Measurements from ENCODE around the gene NFIA. TPM values are rescaled to one million over a fixed set of nuclear protein-coding genes. Genes with fewer than 3 reads are reported as not detected.

NFIA gene
- total and polyA plus RNA-seq, 7 donors: 4.0 to 42.7 (median 30.6) TPM

DNA sequence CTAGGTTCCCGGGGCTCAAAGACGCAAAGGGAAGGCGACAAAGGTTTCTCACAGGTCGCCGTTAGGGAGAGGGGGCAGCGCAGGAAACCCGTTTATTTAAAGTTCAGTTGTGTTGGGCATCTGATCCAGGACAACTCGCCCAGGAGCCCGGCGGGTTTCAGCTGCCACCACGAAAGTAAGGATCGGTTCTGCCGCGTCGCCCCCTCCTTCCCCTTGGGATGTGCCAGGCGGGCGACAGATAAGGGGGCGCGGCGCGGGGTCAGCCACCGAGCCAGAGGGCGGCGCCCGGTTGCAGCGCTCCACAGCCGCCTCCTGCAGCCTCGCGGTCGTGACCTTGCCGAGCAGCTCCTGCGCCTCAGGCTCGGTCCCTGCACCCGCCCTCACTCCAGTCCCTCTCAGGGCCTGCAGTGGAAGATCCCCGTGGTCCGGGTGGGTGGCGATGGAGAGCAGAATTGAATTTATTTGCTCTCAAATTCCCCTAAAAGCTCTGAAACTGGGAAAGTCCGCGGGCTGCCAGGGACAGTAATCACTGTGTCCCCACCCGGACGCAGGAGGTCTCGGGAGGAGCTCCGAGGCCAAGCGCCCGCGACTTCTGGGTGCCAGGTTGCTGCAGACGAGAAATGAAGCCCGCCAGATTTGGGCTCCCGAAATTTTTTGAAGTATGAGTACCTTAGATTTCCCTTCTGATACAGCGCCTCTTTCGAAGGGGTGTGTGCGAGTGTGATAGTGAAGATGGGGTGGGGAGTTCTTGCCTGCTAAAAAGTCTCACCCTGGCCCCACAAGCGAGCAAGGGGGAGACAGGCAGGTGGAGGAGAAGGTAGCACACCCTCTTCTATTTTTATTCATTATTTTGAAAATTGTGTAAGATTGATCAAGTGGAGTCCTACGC, 28.4 kb upstream of the NFIA start:
- peak overlapping the region; percentile 97 for H3K27ac ChIP-seq
- ATAC-seq (peak; percentile 5 to 36 (median 19)), DNase-seq (peak; percentile 63 to 80)
- H3K27me3 ChIP-seq (ENCODE audit: insufficient read depth in 3 of 3, low read length in 2 of 3): no peaks in the 10 kb centered on the region
- H3K4me1 ChIP-seq: peaks cover 34% of the 10 kb centered on the region
- peak; percentile 5 for TF ChIP-seq CTCF (IDR thresholded peaks at IDR 0.05)
- intact Hi-C loops (cut with DNase I): loop anchor here (2.0 to 10.0 kb wide), 5 partner anchors 33 to 671 kb away; partner anchors contain the start of gene TM2D1 (in 1 of the 2)
- no peaks in the 10 kb centered on the region for H3K36me3 ChIP-seq (ENCODE audit: insufficient read depth in 1 of 2, low read depth in 1 of 2)
- 10 to 16% (median 12%) methylated on average over 42 to 54 of the region's 54 CpGs for WGBS, 3 donors
- peak overlapping the region; percentile 79 for H3K4me3 ChIP-seq
- no peaks in the 10 kb centered on the region for H3K9me3 ChIP-seq

DNA sequence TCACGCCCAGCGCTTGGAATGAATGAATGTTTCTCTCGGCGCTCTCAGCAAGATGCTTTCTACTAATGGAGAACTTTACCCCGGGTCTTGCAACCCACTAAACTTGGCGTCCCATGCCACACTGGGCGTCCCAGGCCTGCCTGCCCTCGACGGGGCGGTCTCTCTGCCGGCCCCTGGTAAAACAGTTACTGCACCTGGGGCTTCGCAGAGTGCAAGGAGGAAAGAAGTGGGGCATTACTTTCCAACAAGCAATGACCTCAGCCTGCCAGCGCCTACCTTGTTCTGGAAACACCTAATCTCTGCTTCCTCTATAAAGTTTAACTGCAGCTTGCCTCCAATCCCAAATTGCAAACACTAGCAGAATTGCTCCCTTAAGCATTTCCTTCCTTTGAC, 27.8 kb upstream of the NFIA start:
- DNase-seq (peak in 1 of 2 donors; percentile 57), ATAC-seq (no peak)
- TF ChIP-seq CTCF (IDR thresholded peaks at IDR 0.05): no peak
- Histone ChIP-seq H3K36me3 (ENCODE audit: insufficient read depth in 1 of 2, low read depth in 1 of 2) (no peaks in the 10 kb centered on the region), H3K27me3 (ENCODE audit: insufficient read depth in 3 of 3, low read length in 2 of 3) (no peaks in the 10 kb centered on the region), H3K27ac (peak overlapping the region; percentile 97), H3K4me1 (peaks cover 32% of the 10 kb centered on the region), H3K9me3 (no peaks in the 10 kb centered on the region), H3K4me3 (peak overlapping the region; percentile 79)
- intact Hi-C loops (cut with DNase I): loop anchor here (5.0 to 10.0 kb wide), 4 partner anchors 33 to 670 kb away; partner anchors contain the start of gene TM2D1 (in 1 of the 2)
- WGBS, 3 donors: 57 to 80% (median 66%) methylated on average over 13 of the region's 13 CpGs

GRCh38 chr1:61055110-61055614, 27.2 kb upstream of the NFIA start:
- Histone ChIP-seq H3K4me1 (peaks cover 30% of the 10 kb centered on the region), H3K4me3 (peak overlapping the region; percentile 15), H3K9me3 (no peaks in the 10 kb centered on the region), H3K27ac (peak overlapping the region; percentile 97), H3K27me3 (ENCODE audit: insufficient read depth in 3 of 3, low read length in 2 of 3) (no peaks in the 10 kb centered on the region), H3K36me3 (ENCODE audit: insufficient read depth in 1 of 2, low read depth in 1 of 2) (no peaks in the 10 kb centered on the region)
- ATAC-seq (no peak), DNase-seq (no peak)
- intact Hi-C loops (cut with DNase I): loop anchor here in 1 of 2 donors (10.0 kb wide), 1 partner anchor 670 kb away; the partner anchor contains the start of gene TM2D1
- no peak for TF ChIP-seq CTCF (IDR thresholded peaks at IDR 0.05)

DNA sequence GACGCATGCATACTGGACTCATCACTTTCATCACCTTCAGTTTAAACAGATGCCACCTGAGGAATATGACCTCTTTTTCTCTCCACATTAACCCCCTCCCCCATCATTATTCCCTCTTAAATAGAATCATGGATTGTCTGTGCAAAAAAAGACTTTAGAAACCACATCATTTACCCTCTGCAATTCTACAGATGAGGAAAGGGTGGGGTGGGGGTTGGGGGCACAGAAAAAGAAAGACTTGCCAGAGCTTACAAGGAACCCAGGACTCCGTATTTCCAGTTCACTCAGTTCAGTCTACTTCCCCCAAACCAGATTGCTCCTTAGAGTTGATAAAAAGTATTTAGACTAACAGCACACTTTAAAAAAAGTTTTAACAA, 26.2 kb upstream of the NFIA start:
- peak overlapping the region; percentile 84 for H3K4me3 ChIP-seq
- ATAC-seq: no peak
- H3K36me3 ChIP-seq (ENCODE audit: insufficient read depth in 1 of 2, low read depth in 1 of 2): no peaks in the 10 kb centered on the region
- no peaks in the 10 kb centered on the region for H3K9me3 ChIP-seq
- WGBS, 3 donors: 36 to 59% (median 44%) methylated on average over 2 of the region's 2 CpGs
- intact Hi-C loops (cut with DNase I): loop anchor here in 1 of 2 donors (2.0 to 10.0 kb wide), 2 partner anchors 191 to 669 kb away; partner anchors contain the start of gene TM2D1
- DNase-seq: no peak
- peak overlapping the region; percentile 97 for H3K27ac ChIP-seq
- TF ChIP-seq CTCF (IDR thresholded peaks at IDR 0.05): no peak
- peaks cover 30% of the 10 kb centered on the region for H3K4me1 ChIP-seq
- no peaks in the 10 kb centered on the region for H3K27me3 ChIP-seq (ENCODE audit: insufficient read depth in 3 of 3, low read length in 2 of 3)

All from psoas muscle (tissue), 8 donors.